NB4 (cell line): ENCODE results near the gene DHX58.

Experiments
- CTCF ChIP-seq: IDR thresholded peaks from one replicate; pipeline ENCODE4 v1.5.1; 2012; ENCODE audit warnings: low read depth, low read length
- MAX ChIP-seq: IDR thresholded peaks from 2 replicates; pipeline ENCODE4 v1.6.1; 2011; ENCODE audit warnings: low read depth, low read length
- MYC ChIP-seq: IDR thresholded peaks from 2 replicates; pipeline ENCODE4 v1.6.1; 2011; ENCODE audit warnings: low read depth, low read length
- POLR2A ChIP-seq: IDR thresholded peaks from 2 replicates; pipeline ENCODE4 v1.6.1; 2011; ENCODE audit warnings: mild to moderate bottlenecking; ENCODE audit not compliant: insufficient read length; ENCODE audit errors: extremely low read depth

GRCh38 chr17:42079541-42079940 is 33.0 kb downstream of the DHX58 start:
- TF ChIP-seq CTCF (no peak), POLR2A (no peak), MYC (no peak), MAX (no peak)
